Measurements from ENCODE around the gene SSBP3.

- TF ChIP-seq, protein P1, sequence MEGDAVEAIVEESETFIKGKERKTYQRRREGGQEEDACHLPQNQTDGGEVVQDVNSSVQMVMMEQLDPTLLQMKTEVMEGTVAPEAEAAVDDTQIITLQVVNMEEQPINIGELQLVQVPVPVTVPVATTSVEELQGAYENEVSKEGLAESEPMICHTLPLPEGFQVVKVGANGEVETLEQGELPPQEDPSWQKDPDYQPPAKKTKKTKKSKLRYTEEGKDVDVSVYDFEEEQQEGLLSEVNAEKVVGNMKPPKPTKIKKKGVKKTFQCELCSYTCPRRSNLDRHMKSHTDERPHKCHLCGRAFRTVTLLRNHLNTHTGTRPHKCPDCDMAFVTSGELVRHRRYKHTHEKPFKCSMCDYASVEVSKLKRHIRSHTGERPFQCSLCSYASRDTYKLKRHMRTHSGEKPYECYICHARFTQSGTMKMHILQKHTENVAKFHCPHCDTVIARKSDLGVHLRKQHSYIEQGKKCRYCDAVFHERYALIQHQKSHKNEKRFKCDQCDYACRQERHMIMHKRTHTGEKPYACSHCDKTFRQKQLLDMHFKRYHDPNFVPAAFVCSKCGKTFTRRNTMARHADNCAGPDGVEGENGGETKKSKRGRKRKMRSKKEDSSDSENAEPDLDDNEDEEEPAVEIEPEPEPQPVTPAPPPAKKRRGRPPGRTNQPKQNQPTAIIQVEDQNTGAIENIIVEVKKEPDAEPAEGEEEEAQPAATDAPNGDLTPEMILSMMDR (conservative IDR thresholded peaks at IDR 0.05): no peak
- TF ChIP-seq EZH2 (IDR thresholded peaks at IDR 0.05; ENCODE audit: low read depth): no peak
These were observed 57.5 kb downstream of the SSBP3 start for GRCh38 chr1:54348700-54349021.
